Measurements from ENCODE around the gene DNM1.
"Not testable (repeated sequence)": the region's sequence is repeated elsewhere in the genome, so short reads cannot be mapped to it uniquely, and the experiment has no call there.

Gene DNM1

GRCh38 chr9:128224877-128225276 is 21.7 kb downstream of the DNM1 start:
- DNase-seq (ENCODE audit: low read depth, low spot score): no peak

- no peak for DNase-seq (ENCODE audit: low read depth, low spot score)
These were observed 22.7 kb downstream of the DNM1 start for GRCh38 chr9:128225770-128226411.

GRCh38 chr9:128226412-128226801 is 23.2 kb downstream of the DNM1 start:
- no peak for DNase-seq (ENCODE audit: low read depth, low spot score)

GRCh38 chr9:128230897-128231296 is 27.7 kb downstream of the DNM1 start:
- DNase-seq (ENCODE audit: low read depth, low spot score): not testable (repeated sequence)

GRCh38 chr9:128231638-128232527 is 28.7 kb downstream of the DNM1 start:
- no peak for DNase-seq (ENCODE audit: low read depth, low spot score)

GRCh38 chr9:128232528-128233428 is 29.6 kb downstream of the DNM1 start:
- no peak for DNase-seq (ENCODE audit: low read depth, low spot score)

GRCh38 chr9:128233817-128234406 is 30.7 kb downstream of the DNM1 start:
- no peak for DNase-seq (ENCODE audit: low read depth, low spot score)

GRCh38 chr9:128242124-128242523 is 38.9 kb downstream of the DNM1 start:
- DNase-seq (ENCODE audit: low read depth, low spot score): no peak

GRCh38 chr9:128242828-128243214 is 39.6 kb downstream of the DNM1 start:
- no peak for DNase-seq (ENCODE audit: low read depth, low spot score)

GRCh38 chr9:128243215-128244018 is 40.2 kb downstream of the DNM1 start:
- DNase-seq (ENCODE audit: low read depth, low spot score): no peak

GRCh38 chr9:128244091-128244836 is 41.1 kb downstream of the DNM1 start:
- DNase-seq (ENCODE audit: low read depth, low spot score): no peak

GRCh38 chr9:128244837-128245231 is 41.7 kb downstream of the DNM1 start:
- peak; percentile 50 for DNase-seq (ENCODE audit: low read depth, low spot score)

GRCh38 chr9:128245421-128246151 is 42.4 kb downstream of the DNM1 start:
- peak; percentile 76 for DNase-seq (ENCODE audit: low read depth, low spot score)

- no peak for DNase-seq (ENCODE audit: low read depth, low spot score)
These were observed 43.3 kb downstream of the DNM1 start for GRCh38 chr9:128246471-128246870.

- no peak for DNase-seq (ENCODE audit: low read depth, low spot score)
These were observed 44.1 kb downstream of the DNM1 start for GRCh38 chr9:128247226-128247803.

GRCh38 chr9:128249558-128249907 is 46.4 kb downstream of the DNM1 start:
- no peak for DNase-seq (ENCODE audit: low read depth, low spot score)

- peak; percentile 93 for DNase-seq (ENCODE audit: low read depth, low spot score)
These were observed 47.0 kb downstream of the DNM1 start for GRCh38 chr9:128249908-128250838.

Measured in ELF-1 (cell line).